Caco-2 (cell line): Measurements from ENCODE around the gene AGTRAP. TPM values are rescaled to one million over a fixed set of nuclear protein-coding genes. Genes with fewer than 3 reads are reported as not detected.

ENCODE experiments used
- BruUV-seq: library from RNA; stranded (reverse); fragments of 400-500 nt; replicated peaks from 2 replicates; lab custom pipeline; 2021; lab: Mats Ljungman, UMichigan
- CTCF ChIA-PET: fragments of 300-600 bp; sonication (Branson Sonifier 250); formaldehyde crosslinking; loops from one replicate; lab custom pipeline; 2022; ENCODE audit warnings: antibody characterized with exemption; lab: Charles Lee
- POLR2A ChIA-PET: fragments of 300-600 bp; sonication (Branson Sonifier 250); formaldehyde crosslinking; loops from one replicate; lab custom pipeline; 2022; ENCODE audit warnings: antibody characterized with exemption; lab: Charles Lee
- DNase-seq, 2 experiments: peaks; one replicate each; pipeline versions ENCODE4 v3.0.0 to v3.0.0-alpha.2; 2020 to 2022
- H3K27me3 ChIP-seq: replicated peaks from 2 replicates; pipeline ENCODE4 v1.6.0; 2011; ENCODE audit warnings: low read length; ENCODE audit not compliant: control insufficient read depth, insufficient read depth
- H3K36me3 ChIP-seq: 2 replicates; pipeline ENCODE4 v1.5.1; 2011; ENCODE audit warnings: low read length; ENCODE audit not compliant: control insufficient read depth, insufficient read depth
- H3K4me1 ChIP-seq: fragments of 250-450 bp; sonication (Bioruptor Pico); 2 replicates; pipeline ENCODE4 v1.5.1; 2020; ENCODE audit warnings: mild to moderate bottlenecking
- H3K4me3 ChIP-seq: 2 replicates; pipeline ENCODE4 v1.5.1; 2011; ENCODE audit warnings: low read depth, mild to moderate bottlenecking, control low read depth, low read length
- H3K9me3 ChIP-seq: fragments of 250-450 bp; sonication (Bioruptor Pico); 2 replicates; pipeline ENCODE4 v1.5.1; 2020; ENCODE audit warnings: mild to moderate bottlenecking, moderate library complexity
- H3K27ac Mint-ChIP-seq: one replicate; pipeline ENCODE4 v1.8.0; 2022; ENCODE audit warnings: mixed read lengths; ENCODE audit not compliant: unreplicated experiment
- H3K27me3 Mint-ChIP-seq: one replicate; pipeline ENCODE4 v1.8.0; 2022; ENCODE audit warnings: mixed read lengths; ENCODE audit not compliant: insufficient read depth, unreplicated experiment
- H3K36me3 Mint-ChIP-seq: one replicate; pipeline ENCODE4 v1.8.0; 2022; ENCODE audit warnings: mild to moderate bottlenecking, mixed read lengths; ENCODE audit not compliant: insufficient read depth, unreplicated experiment
- H3K4me1 Mint-ChIP-seq: one replicate; pipeline ENCODE4 v1.8.0; 2022; ENCODE audit warnings: low read depth, mixed read lengths; ENCODE audit not compliant: unreplicated experiment
- H3K4me3 Mint-ChIP-seq: one replicate; pipeline ENCODE4 v1.8.0; 2022; ENCODE audit warnings: mild to moderate bottlenecking, moderate library complexity, mixed read lengths; ENCODE audit not compliant: unreplicated experiment
- H3K9me3 Mint-ChIP-seq: one replicate; pipeline ENCODE4 v1.8.0; 2022; ENCODE audit warnings: mixed read lengths; ENCODE audit not compliant: unreplicated experiment
- intact Hi-C: fragments of 100-400 bp; cut with micrococcal nuclease; formaldehyde crosslinking; loops from one replicate; pipeline ENCODE4 v1.10.0; 2022; ENCODE audit not compliant: unreplicated experiment
- total RNA-seq: library from RNA; stranded (reverse); gene quantifications from 2 replicates; pipeline ENCODE4 v1.2.3, GENCODE V29; 2022
- TF ChIP-seq, protein P1 (sequence below), 2 experiments: fragments of 200-600 bp in 1 of 2; IDR thresholded peaks; 1 replicate in 1 of 2; 2 replicates in 1 of 2; pipeline versions ENCODE4 v1.5.1 to v1.8.0; 2011 to 2022; ENCODE audit warnings: antibody characterized with exemption in 1 of 2, control low read depth in 1 of 2, inconsistent platforms in 1 of 2, low read depth in 1 of 2, low read length in 1 of 2, mild to moderate bottlenecking in 1 of 2, moderate library complexity in 1 of 2; ENCODE audit not compliant: insufficient read depth in 1 of 2, severe bottlenecking in 1 of 2, unreplicated experiment in 1 of 2

Gene AGTRAP
- total RNA-seq, 1 experiment from 2014 or later, result 44.4 TPM

DNA sequence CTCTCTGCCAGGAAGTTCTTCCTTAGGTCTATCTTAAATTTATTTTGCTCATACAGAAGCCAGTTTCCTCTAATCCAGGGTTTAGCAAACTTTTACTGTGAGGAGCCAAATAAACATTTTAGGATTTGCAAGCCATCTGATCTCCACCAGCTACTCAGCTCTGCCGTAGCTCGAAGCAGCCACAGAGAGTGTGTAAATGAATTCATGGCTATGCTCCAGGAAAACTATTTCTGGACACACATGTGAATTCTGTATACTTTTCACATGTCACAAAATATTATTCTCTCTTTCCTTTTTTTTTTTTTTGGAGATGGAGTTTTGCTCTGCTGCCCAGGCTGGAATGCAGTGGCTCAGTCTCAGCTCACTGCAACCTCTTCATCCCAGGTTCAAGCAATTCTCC, 13.4 kb upstream of the AGTRAP start:
- Mint-ChIP-seq H3K4me3 (no peak overlapping the region), H3K9me3 (no peaks in the 10 kb centered on the region), H3K4me1 (no peaks in the 10 kb centered on the region), H3K36me3 (no peaks in the 10 kb centered on the region), H3K27me3 (no peaks in the 10 kb centered on the region), H3K27ac (no peak overlapping the region)
- Histone ChIP-seq H3K27me3 (no peaks in the 10 kb centered on the region), H3K9me3 (no peaks in the 10 kb centered on the region), H3K36me3 (no peaks in the 10 kb centered on the region), H3K4me3 (no peak overlapping the region), H3K4me1 (no peaks in the 10 kb centered on the region)
- intact Hi-C loops, result no loop called here
- CTCF ChIA-PET, result no interaction called here
- TF ChIP-seq, protein P1, sequence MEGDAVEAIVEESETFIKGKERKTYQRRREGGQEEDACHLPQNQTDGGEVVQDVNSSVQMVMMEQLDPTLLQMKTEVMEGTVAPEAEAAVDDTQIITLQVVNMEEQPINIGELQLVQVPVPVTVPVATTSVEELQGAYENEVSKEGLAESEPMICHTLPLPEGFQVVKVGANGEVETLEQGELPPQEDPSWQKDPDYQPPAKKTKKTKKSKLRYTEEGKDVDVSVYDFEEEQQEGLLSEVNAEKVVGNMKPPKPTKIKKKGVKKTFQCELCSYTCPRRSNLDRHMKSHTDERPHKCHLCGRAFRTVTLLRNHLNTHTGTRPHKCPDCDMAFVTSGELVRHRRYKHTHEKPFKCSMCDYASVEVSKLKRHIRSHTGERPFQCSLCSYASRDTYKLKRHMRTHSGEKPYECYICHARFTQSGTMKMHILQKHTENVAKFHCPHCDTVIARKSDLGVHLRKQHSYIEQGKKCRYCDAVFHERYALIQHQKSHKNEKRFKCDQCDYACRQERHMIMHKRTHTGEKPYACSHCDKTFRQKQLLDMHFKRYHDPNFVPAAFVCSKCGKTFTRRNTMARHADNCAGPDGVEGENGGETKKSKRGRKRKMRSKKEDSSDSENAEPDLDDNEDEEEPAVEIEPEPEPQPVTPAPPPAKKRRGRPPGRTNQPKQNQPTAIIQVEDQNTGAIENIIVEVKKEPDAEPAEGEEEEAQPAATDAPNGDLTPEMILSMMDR (IDR thresholded peaks at IDR 0.05; ENCODE audit: insufficient read depth in 1 of 2, low read depth in 1 of 2, low read length in 1 of 2, severe bottlenecking in 1 of 2, unreplicated experiment in 1 of 2), result no peak
- no TSS peak for BruUV-seq
- no peak for DNase-seq
- POLR2A ChIA-PET, result no interaction called here

DNA sequence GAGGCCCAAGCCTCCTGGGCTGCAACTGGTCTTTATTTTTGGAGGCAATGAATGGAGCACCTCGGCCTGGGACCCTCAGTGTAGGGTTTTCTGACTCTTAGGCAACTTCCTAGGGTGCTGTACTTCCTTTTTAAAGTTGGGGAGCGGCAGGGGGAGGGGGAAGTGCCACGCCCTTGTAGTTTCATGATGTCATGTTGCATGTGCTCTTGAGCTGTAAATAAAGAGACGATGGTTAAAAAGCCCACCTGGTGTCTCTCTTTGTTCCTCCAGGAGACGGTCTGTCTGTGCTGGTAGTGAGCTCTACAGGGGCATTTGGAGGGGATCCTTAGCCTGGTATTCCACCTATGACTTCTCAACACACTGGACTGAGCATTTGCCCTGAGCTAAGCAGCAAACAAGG, 10.3 kb upstream of the AGTRAP start:
- TF ChIP-seq, protein P1 (IDR thresholded peaks at IDR 0.05; ENCODE audit: insufficient read depth in 1 of 2, low read depth in 1 of 2, low read length in 1 of 2, severe bottlenecking in 1 of 2, unreplicated experiment in 1 of 2), result no peak
- Mint-ChIP-seq H3K4me3 (no peak overlapping the region), H3K36me3 (no peaks in the 10 kb centered on the region), H3K27ac (no peak overlapping the region), H3K27me3 (no peaks in the 10 kb centered on the region), H3K9me3 (no peaks in the 10 kb centered on the region), H3K4me1 (no peaks in the 10 kb centered on the region)
- H3K9me3 ChIP-seq, result no peaks in the 10 kb centered on the region
- BruUV-seq, result no TSS peak
- H3K27me3 ChIP-seq, result no peaks in the 10 kb centered on the region
- ChIA-PET POLR2A (no interaction called here), CTCF (no interaction called here)
- H3K4me3 ChIP-seq, result no peak overlapping the region
- no peak for DNase-seq
- no peaks in the 10 kb centered on the region for H3K4me1 ChIP-seq
- no peaks in the 10 kb centered on the region for H3K36me3 ChIP-seq
- intact Hi-C loops, result no loop called here

DNA sequence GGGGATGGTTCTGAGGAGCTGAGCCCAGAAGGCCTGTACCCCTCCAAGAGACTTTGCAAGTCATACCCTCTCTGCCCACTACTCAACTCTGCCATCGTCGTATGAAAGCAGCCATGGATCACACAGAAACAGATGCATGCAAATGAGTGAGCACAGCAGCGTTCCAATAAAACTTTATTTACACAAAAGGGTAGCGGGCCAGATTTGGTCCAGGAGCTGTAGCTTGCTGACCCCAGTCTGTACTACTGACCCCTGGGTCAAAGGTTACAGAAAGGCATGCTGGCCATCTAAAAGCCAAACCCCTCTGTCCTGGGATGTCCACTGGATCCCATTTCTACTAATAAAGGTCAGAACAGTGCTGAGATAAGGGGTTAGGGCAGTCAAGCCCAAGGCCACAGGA, 8.8 kb upstream of the AGTRAP start:
- BruUV-seq, result no TSS peak
- Mint-ChIP-seq H3K27ac (no peak overlapping the region), H3K9me3 (no peaks in the 10 kb centered on the region), H3K4me1 (no peaks in the 10 kb centered on the region), H3K27me3 (no peaks in the 10 kb centered on the region), H3K4me3 (no peak overlapping the region), H3K36me3 (no peaks in the 10 kb centered on the region)
- DNase-seq, result no peak
- Histone ChIP-seq H3K4me3 (no peak overlapping the region), H3K9me3 (no peaks in the 10 kb centered on the region), H3K27me3 (no peaks in the 10 kb centered on the region), H3K4me1 (no peaks in the 10 kb centered on the region), H3K36me3 (no peaks in the 10 kb centered on the region)
- TF ChIP-seq, protein P1 (IDR thresholded peaks at IDR 0.05; ENCODE audit: insufficient read depth in 1 of 2, low read depth in 1 of 2, low read length in 1 of 2, severe bottlenecking in 1 of 2, unreplicated experiment in 1 of 2), result no peak
- ChIA-PET POLR2A (no interaction called here), CTCF (no interaction called here)
- intact Hi-C loops, result no loop called here
